SK-N-MC (cell line): ENCODE results near the gene TAS2R46.
"Not testable (repeated sequence)": the region's sequence is repeated elsewhere in the genome, so short reads cannot be mapped to it uniquely, and the experiment has no call there.

Experiments
- DNase-seq: peaks from one replicate; pipeline ENCODE4 v3.0.0-alpha.2; 2011; ENCODE audit warnings: low read depth, low spot score
- H3K27ac ChIP-seq: fragments of 200-600 bp; sonication (generic); 2 replicates; pipeline ENCODE4 v1.5.1; 2016; ENCODE audit warnings: mixed run types
- H3K36me3 ChIP-seq: fragments of 200-600 bp; sonication (generic); 2 replicates; pipeline ENCODE4 v1.6.1; 2017; ENCODE audit warnings: antibody characterized with exemption, low read length, mixed read lengths; ENCODE audit not compliant: insufficient read depth
- H3K4me3 ChIP-seq: fragments of 200-600 bp; sonication (generic); 2 replicates; pipeline ENCODE4 v1.5.1; 2016
- H3K9ac ChIP-seq: fragments of 200-600 bp; sonication (generic); 2 replicates; pipeline ENCODE4 v1.8.0; 2017; ENCODE audit warnings: mixed run types, mixed read lengths; ENCODE audit not compliant: insufficient read length
- H3K9me3 ChIP-seq: fragments of 200-600 bp; sonication (generic); 2 replicates; pipeline ENCODE4 v1.6.1; 2017; ENCODE audit warnings: low read depth, mild to moderate bottlenecking, antibody characterized with exemption, low read length, moderate library complexity, mixed read lengths
- EZH2 ChIP-seq: fragments of 200-600 bp; sonication (generic); IDR thresholded peaks from one replicate; pipeline ENCODE4 v1.6.1; 2017; ENCODE audit warnings: antibody characterized with exemption
- FOXP2 ChIP-seq: optimal IDR thresholded peaks from 2 replicates; pipeline ENCODE3; 2011; ENCODE audit warnings: mild to moderate bottlenecking, moderate library complexity; ENCODE audit not compliant: insufficient read depth; ENCODE audit errors: extremely low read length, control extremely low read depth
- POLR2AphosphoS5 ChIP-seq: IDR thresholded peaks from 2 replicates; pipeline ENCODE4 v1.6.1; 2012; ENCODE audit warnings: mild to moderate bottlenecking, low read depth, low read length, borderline replicate concordance

The TAS2R46 gene, protein sequence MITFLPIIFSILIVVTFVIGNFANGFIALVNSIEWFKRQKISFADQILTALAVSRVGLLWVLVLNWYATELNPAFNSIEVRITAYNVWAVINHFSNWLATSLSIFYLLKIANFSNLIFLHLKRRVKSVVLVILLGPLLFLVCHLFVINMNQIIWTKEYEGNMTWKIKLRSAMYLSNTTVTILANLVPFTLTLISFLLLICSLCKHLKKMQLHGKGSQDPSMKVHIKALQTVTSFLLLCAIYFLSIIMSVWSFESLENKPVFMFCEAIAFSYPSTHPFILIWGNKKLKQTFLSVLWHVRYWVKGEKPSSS

DNA sequence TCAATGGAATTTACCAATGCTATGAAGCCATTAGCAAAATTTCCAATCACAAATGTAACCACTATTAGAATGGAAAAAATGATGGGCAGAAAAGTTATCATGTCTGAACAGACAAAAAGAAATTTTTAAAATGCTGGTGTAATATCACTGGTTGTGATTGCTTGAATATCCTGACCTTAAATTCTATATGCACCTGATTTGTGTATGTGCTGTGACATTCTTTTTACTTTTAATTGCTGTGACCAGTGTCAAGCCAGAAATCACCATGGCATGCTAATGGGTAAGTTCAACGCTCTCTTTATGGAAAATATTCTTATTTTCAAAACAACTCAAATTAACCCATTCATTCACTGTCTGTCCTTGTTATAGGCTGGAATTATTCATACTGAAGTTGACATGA is at the start of gene TAS2R46:
Gene TAS2R46, minus strand, starts transcription at position 101 of the 400 bp plus-strand sequence. Its CDS starts 0 bp downstream, at position 101.
- H3K9ac ChIP-seq, H3K4me3 ChIP-seq, H3K9me3 ChIP-seq, DNase-seq, H3K27ac ChIP-seq, H3K36me3 ChIP-seq: not testable (repeated sequence)

- not testable (repeated sequence) for DNase-seq, H3K27ac ChIP-seq, H3K9ac ChIP-seq, H3K4me3 ChIP-seq, H3K9me3 ChIP-seq
- H3K36me3 ChIP-seq, result peaks cover 28% of the 10 kb centered on the region
These were observed 49.1 kb upstream of the TAS2R46 start for GRCh38 chr12:11111213-11111612.

- no peak overlapping the region for H3K27ac ChIP-seq
These were observed 46.8 kb upstream of the TAS2R46 start for GRCh38 chr12:11108862-11109261.

DNA sequence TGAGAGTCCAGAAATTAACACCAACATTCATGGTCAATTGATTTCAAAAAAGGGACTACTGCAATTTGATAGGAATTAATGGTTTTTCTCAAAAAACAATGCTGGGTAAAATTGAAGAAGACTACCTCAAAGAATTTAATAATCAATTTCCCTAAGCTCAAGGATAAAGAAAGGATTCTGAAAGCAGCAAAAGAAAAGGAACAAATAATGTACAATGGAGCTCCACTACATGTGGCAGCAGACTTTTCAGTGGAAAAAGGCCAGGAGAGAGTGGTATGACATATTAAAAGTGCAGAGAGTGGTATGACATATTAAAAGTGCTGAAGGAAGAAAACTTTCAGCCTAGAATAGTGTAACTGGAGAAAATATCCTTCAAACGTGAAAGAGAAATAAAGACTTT is 45.6 kb upstream of the TAS2R46 start:
- peaks cover 25% of the 10 kb centered on the region for H3K36me3 ChIP-seq
- DNase-seq, result no peak
- no peaks in the 10 kb centered on the region for H3K9me3 ChIP-seq
- no peak for TF ChIP-seq FOXP2
- no peak for TF ChIP-seq POLR2AphosphoS5
- no peak for TF ChIP-seq EZH2
- H3K9ac ChIP-seq, result no peak overlapping the region
- H3K4me3 ChIP-seq, result no peak overlapping the region
- H3K27ac ChIP-seq, result no peak overlapping the region

More at GRCh38 chr12:11108862-11109261, 46.8 kb upstream of the TAS2R46 start:
- Histone ChIP-seq H3K4me3 (no peak overlapping the region), H3K9me3 (no peaks in the 10 kb centered on the region), H3K36me3 (peaks cover 25% of the 10 kb centered on the region), H3K9ac (no peak overlapping the region)
- no peak for DNase-seq
- no peak for TF ChIP-seq FOXP2
- TF ChIP-seq EZH2, result no peak

- Histone ChIP-seq H3K9me3 (no peaks in the 10 kb centered on the region), H3K9ac (no peak overlapping the region), H3K36me3 (peaks cover 26% of the 10 kb centered on the region), H3K27ac (no peak overlapping the region), H3K4me3 (no peak overlapping the region)
- DNase-seq, result no peak
- TF ChIP-seq FOXP2 (no peak), EZH2 (no peak), POLR2AphosphoS5 (no peak)
These were observed 44.2 kb upstream of the TAS2R46 start for GRCh38 chr12:11106288-11106687.

DNA sequence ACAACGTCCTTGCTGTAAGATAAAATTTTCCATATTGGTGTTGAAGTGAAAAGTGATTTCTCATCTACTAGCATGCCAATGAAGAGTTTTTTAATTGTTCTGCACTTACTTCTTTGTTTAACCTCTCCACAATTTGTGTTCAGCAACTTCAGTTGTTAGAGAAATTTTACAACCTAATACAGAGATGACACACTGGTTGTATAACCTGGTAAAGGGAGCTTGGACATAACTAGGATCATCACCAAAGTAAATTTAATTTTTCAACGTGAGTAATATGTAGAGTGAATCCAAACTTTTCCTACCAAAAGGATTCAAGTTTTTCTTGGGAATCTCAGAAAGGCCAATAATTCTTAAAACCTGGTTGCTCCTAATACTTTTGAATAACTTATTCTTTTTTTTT is 43.5 kb upstream of the TAS2R46 start:
- Histone ChIP-seq H3K4me3 (no peak overlapping the region), H3K27ac (no peak overlapping the region), H3K36me3 (peaks cover 30% of the 10 kb centered on the region), H3K9me3 (0 out of 2 replicates have a peak, but pooled peaks cover 4% of the 10 kb centered on the region), H3K9ac (no peak overlapping the region)
- DNase-seq, result no peak
- TF ChIP-seq FOXP2 (no peak), EZH2 (no peak), POLR2AphosphoS5 (no peak)

DNA sequence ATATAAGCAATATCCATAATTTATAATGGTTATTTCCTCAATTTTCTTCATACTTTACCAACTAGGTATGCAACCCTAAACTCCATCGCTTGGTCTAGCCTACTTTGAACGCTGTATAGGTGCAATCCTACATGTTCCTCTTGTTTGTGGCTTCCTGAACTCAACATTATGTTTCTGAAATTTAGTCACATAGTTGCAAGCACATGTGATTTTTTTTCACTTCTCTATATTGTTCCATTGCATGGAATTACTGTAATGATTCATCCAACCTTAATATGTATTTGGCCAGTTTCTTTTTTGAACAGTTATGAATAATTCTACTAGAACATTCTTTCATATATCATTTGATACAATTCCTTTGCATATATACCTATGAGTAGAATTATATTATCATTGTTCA is 32.8 kb upstream of the TAS2R46 start:
- not testable (repeated sequence) for H3K36me3 ChIP-seq, H3K27ac ChIP-seq, H3K9ac ChIP-seq, DNase-seq, H3K9me3 ChIP-seq, H3K4me3 ChIP-seq

DNA sequence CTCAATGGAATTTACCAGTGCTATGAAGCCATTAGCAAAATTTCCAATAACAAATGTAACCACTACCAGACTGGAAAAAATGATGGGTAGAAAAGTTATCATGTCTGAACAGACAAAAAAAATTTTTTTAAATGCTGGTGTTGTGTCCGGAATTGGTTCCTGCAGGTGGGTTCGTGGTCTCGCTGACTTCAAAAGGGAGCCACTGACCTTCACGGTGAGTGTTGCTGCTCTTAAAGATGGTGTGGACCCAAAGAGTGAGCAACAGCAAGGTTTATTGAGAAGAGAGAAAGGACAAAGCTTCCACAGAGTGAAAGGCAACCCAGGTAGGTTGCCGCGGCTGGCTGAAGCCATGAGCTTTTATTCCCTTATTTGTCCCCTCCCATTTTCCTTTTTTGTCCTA is 30.0 kb upstream of the TAS2R46 start, which contains the start of gene TAS2R43:
Gene TAS2R43, minus strand, starts transcription at position 186 of the 400 bp plus-strand sequence. Its CDS starts 84 bp downstream, at position 102.
- H3K9me3 ChIP-seq, result no peaks in the 10 kb centered on the region
- no peak for DNase-seq
- H3K9ac ChIP-seq, result no peak within 1 kb of the TSS
- no peak within 1 kb of the TSS for H3K4me3 ChIP-seq
- TF ChIP-seq EZH2, result no peak
- no peak for TF ChIP-seq FOXP2
- no peak for TF ChIP-seq POLR2AphosphoS5
- peaks cover 2% of the 10 kb centered on the region; the same call in 1 of the 2 replicates for H3K36me3 ChIP-seq
- H3K27ac ChIP-seq, result no peak within 1 kb of the TSS

DNA sequence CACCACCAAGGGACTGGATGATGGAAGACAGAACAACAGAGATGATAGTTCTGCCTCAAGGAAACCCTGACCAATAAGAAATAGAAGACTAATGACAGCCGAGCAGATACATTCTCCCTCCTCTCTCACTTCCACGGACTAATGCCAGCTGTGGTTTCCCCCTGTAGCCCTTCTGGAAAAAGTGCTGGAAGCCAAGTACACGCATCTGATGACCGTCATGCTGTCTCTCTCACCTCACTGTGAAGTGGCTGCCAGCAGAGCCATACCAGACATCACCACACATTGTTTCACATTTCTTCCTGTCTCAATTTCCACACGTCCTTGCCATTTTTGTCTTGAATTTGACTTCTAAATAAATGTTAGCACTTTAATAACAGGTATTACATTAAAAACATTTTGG is 27.2 kb upstream of the TAS2R46 start:
- no peaks in the 10 kb centered on the region for H3K9me3 ChIP-seq
- no peak overlapping the region for H3K27ac ChIP-seq
- TF ChIP-seq FOXP2, result no peak
- TF ChIP-seq POLR2AphosphoS5, result no peak
- no peak for TF ChIP-seq EZH2
- no peak for DNase-seq
- H3K9ac ChIP-seq, result no peak overlapping the region
- H3K36me3 ChIP-seq, result peaks cover 5% of the 10 kb centered on the region; the same call in 1 of the 2 replicates
- H3K4me3 ChIP-seq, result no peak overlapping the region
